KOPT-K1 (cell line): ENCODE data around the gene ARMC7.
"Not testable (repeated sequence)": the region's sequence is repeated elsewhere in the genome, so short reads cannot be mapped to it uniquely, and the experiment has no call there.

Experiments
- H3K27ac ChIP-seq: fragments of 200-600 bp; sonication (generic); 2 replicates; pipeline ENCODE4 v1.5.1; 2016; ENCODE audit warnings: antibody characterized with exemption, mild to moderate bottlenecking, low read depth, low read length; ENCODE audit not compliant: poor library complexity, severe bottlenecking
- H3K36me3 ChIP-seq: fragments of 200-600 bp; sonication (generic); 2 replicates; pipeline ENCODE4 v1.5.1; 2017; ENCODE audit warnings: antibody characterized with exemption, mild to moderate bottlenecking, low read length, moderate library complexity; ENCODE audit not compliant: insufficient read depth
- H3K9me3 ChIP-seq: fragments of 200-600 bp; sonication (generic); 2 replicates; pipeline ENCODE4 v1.5.1; 2017; ENCODE audit warnings: antibody characterized with exemption, low read length, mild to moderate bottlenecking; ENCODE audit not compliant: insufficient read depth, poor library complexity, severe bottlenecking

Gene ARMC7

DNA sequence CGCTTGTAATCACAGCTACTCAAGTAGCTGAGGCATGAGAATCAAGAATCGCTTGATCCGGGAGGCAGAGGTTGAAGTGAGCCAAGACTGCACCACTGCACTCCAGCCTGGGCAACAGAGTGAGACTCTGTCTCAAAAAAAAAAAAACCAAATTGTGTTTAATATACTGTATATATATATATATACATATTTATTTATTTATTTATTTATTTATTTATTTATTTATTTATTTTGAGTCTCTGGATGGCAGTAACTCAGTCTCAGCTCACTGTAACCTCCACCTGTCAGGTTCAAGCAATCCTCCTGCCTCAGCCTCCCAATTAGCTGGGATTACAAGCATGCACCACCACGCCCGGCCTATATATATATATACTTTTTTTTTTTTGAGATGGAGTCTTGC lies 36.9 kb upstream of the ARMC7 start:
- H3K36me3 ChIP-seq, H3K27ac ChIP-seq, H3K9me3 ChIP-seq: not testable (repeated sequence)

DNA sequence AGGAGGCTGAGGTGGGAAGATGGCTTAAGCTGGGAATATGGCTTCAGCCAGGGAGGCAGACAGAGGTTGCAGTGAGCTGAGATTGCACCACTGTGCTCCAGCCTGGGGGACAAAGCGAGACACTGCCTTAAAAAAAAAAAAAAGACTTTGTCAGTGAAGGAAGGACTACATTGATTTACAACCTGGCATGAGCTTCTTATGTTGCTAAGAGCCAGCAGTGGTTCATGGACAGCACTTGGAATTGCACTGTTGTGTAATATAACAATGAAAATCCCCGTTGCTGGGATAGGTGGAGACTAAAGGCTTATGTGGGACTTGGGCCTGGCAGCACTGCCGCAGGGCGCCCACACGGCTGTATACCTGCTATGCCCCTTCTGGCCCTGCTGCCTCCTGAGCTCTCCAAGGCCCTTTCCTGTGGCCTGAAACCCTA lies 36.1 kb upstream of the ARMC7 start:
- H3K36me3 ChIP-seq = no peaks in the 10 kb centered on the region
- H3K9me3 ChIP-seq = no peaks in the 10 kb centered on the region
- no peak overlapping the region for H3K27ac ChIP-seq

GRCh38 chr17:75074532-75074931 lies 35.2 kb upstream of the ARMC7 start:
- Histone ChIP-seq H3K27ac (no peak overlapping the region), H3K9me3 (no peaks in the 10 kb centered on the region), H3K36me3 (no peaks in the 10 kb centered on the region)

DNA sequence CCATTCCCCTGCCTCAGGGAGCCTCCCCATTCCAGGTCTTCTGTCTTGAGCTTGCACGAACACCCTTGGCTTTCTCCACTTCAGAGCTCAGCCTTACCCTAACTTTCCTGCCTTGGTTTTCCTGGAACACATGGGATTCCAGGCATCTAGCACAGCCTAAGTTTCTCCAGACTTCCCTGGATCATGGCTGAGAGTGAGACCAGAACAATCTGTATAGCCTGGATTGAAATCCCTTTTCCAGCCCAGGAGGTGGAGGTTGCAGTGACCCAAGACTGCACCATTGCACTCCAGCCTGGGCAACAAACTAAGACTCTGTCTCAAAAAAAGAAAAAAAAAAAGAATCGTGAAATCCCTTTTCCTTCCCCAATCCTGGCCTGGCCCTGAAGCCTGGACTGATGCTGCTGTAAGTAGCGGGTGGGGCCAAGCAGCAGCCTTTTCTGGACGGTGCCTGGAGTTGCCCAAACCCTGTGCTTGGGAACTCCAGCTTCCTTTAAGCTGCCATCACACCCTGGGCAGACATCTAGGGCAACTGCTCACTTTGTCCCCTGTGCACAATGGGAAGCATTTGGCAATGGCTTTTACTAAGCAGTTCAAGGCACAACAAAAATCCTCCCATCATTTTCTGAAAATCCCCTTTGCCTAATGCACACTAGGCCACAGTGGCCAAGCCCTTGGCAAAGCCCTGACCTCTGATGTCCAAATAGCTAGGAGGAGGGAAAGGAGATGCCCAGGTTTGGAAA lies 34.0 kb upstream of the ARMC7 start:
- H3K27ac ChIP-seq = no peak overlapping the region
- no peaks in the 10 kb centered on the region for H3K9me3 ChIP-seq
- no peaks in the 10 kb centered on the region for H3K36me3 ChIP-seq

DNA sequence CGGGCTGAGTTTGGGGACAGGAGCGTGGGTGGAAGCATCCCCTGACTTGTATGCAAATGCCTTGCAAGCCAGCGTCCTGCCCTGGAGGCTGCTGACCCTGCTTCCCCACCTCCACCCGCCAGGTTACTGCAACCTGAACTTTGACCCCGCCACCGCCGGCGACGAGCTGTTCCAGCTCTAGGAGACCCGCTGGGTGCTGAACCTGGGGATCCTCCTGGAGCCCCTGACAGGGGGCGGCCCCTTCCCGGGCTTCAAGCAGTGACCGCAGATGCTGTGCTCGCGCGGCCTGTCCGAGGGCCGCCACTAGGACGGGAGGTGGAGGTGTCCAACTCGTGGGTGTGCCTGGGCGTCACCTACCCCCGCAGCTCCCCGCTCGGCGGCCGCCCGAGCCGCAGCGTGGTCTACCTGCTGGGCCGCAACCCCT lies 32.7 kb upstream of the ARMC7 start:
- no peak overlapping the region for H3K27ac ChIP-seq
- no peaks in the 10 kb centered on the region for H3K36me3 ChIP-seq
- no peaks in the 10 kb centered on the region for H3K9me3 ChIP-seq

GRCh38 chr17:75077496-75078283 lies 32.1 kb upstream of the ARMC7 start:
- no peak overlapping the region for H3K27ac ChIP-seq
- no peaks in the 10 kb centered on the region for H3K36me3 ChIP-seq
- no peaks in the 10 kb centered on the region for H3K9me3 ChIP-seq

DNA sequence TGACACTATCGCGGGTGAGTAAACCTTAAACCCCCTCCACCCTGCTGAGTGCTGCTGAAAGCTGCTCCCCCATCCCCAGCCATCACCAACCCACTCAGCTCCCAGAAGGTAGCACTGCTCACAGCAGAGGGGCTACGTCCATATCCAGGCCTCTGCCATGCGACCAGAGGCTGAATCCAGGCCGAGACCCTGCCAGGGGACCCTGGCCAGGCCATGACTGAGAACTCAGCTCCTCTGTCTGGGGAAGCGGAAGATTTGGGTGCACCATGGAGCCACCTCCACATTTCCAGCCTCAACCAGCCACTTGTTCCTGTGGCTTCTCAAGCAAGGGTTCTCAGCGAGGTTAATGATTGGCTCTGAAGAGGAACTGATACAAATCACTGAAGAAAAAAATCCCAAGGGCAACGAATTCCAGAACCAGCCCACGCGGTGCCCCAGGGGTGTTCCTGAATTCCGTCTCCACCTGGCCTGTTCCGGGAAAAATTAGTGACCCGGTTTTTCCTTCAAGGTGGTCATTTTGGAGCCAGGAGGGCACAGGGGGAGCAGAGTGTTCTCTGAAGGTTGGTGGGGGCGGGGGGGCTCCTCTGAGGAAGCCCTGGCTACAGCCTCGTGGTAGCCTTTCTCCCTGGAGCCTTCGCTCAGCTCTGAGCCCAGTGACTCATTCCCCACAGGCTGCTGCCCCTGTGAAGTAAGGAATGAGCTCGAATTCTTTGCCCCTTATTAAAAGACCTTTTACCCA lies 31.3 kb upstream of the ARMC7 start:
- no peak overlapping the region for H3K27ac ChIP-seq
- no peaks in the 10 kb centered on the region for H3K36me3 ChIP-seq

GRCh38 chr17:75079023-75079373 lies 30.8 kb upstream of the ARMC7 start:
- H3K27ac ChIP-seq = no peak overlapping the region

More for the DNA sequence above, 31.3 kb upstream of the ARMC7 start:
- H3K9me3 ChIP-seq = no peaks in the 10 kb centered on the region

DNA sequence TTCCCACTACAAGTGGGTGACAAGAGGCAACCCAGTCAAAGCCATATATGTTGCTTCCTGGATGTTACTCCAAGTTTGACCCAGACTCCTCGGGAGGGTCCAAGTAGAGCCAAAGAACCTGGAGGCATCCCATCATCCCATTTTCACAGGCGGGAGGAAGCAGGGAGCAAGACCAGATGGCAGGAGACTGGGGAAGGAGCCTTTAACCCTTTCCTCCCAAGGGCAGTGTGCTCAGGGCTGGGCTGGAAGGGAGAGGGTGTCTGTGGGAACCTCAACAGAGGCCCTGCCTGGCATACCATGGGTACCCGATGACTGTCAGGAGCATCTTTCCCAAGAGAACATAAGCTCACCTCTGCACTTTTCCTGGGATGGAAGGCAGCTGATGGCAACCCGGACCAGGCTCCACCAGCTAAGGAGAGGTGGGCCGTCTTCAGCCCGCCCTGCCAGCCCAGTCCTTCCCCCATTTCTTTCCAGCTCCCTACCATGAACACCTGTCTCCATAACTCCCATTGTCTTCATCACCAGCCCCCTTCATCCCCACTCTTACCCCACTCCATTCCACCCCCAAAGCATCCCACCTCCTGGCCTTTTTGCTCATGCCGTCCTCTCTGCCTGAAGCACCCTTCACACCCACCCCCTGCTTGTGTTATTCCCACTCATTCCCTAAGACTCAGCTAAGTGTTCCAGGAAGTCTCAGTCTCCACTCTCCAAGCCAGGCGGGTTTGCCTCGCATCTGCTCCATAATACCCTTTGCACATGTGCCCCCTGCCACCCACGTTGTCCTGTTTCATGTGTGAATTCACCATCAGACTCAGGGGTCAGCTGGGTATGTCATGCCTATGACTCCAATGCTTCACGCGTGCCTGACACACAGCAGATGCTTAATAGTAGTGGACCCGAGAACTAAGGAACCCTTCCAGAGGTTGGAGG lies 27.9 kb upstream of the ARMC7 start:
- H3K27ac ChIP-seq = no peak overlapping the region
- H3K36me3 ChIP-seq = no peaks in the 10 kb centered on the region
- H3K9me3 ChIP-seq = no peaks in the 10 kb centered on the region

More at GRCh38 chr17:75079023-75079373, 30.8 kb upstream of the ARMC7 start:
- Histone ChIP-seq H3K9me3 (no peaks in the 10 kb centered on the region), H3K36me3 (no peaks in the 10 kb centered on the region)

GRCh38 chr17:75082683-75083082 lies 27.1 kb upstream of the ARMC7 start:
- Histone ChIP-seq H3K27ac (no peak overlapping the region), H3K9me3 (no peaks in the 10 kb centered on the region), H3K36me3 (no peaks in the 10 kb centered on the region)

- Histone ChIP-seq H3K9me3 (no peaks in the 10 kb centered on the region), H3K27ac (no peak overlapping the region), H3K36me3 (no peaks in the 10 kb centered on the region)
Observed at GRCh38 chr17:75084039-75084660, 25.6 kb upstream of the ARMC7 start.

- Histone ChIP-seq H3K27ac (no peak overlapping the region), H3K9me3 (no peaks in the 10 kb centered on the region)
Observed at GRCh38 chr17:75086496-75087181, 23.1 kb upstream of the ARMC7 start.

DNA sequence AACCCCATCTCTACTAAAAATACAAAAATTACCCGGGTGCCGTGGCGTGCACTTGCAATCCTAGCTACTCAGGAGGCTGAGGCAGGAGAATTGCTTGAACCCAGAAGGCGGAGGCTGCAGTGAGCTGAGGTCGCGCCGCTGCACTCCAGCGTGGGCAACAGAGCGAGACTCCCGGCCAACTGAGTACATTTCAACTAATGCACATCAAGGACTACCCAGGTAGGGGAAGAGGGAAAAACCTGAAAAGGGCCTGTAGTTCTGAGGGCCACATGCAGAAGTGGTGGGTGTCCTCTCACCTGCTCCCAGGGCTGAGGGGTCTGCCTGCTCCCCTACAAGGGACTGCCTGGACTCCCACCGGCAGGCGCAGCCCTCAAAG lies 22.6 kb upstream of the ARMC7 start:
- no peaks in the 10 kb centered on the region for H3K36me3 ChIP-seq
- H3K9me3 ChIP-seq = no peaks in the 10 kb centered on the region
- peak overlapping the region; percentile 59 for H3K27ac ChIP-seq

More at GRCh38 chr17:75086496-75087181, 23.1 kb upstream of the ARMC7 start:
- H3K36me3 ChIP-seq = no peaks in the 10 kb centered on the region
